B cell (primary cell): Measurements from ENCODE around the gene FXR1. TPM values are rescaled to one million over a fixed set of nuclear protein-coding genes. Genes with fewer than 3 reads are reported as not detected.

Source experiments
- ATAC-seq: fragments of 200-7000 bp; cut with Tn5 transposase; one replicate; pipeline ENCODE4 v1.10.0; 2021; ENCODE audit warnings: low read depth, mild to moderate bottlenecking, moderate number of reproducible peaks, moderate library complexity
- CTCF ChIA-PET: fragments of 350-600 bp; sonication (Branson Sonifier 250); formaldehyde crosslinking; loops from one replicate; lab custom pipeline; 2021; ENCODE audit warnings: antibody characterized with exemption, inconsistent platforms; lab: Charles Lee
- POLR2A ChIA-PET: fragments of 350-600 bp; sonication (Branson Sonifier 250); formaldehyde crosslinking; loops from one replicate; lab custom pipeline; 2021; ENCODE audit warnings: antibody characterized with exemption; lab: Charles Lee
- DNase-seq: peaks from one replicate; pipeline ENCODE4 v3.0.0; 2013
- H2AFZ ChIP-seq: 2 replicates; pipeline ENCODE4 v1.6.1; 2012; ENCODE audit warnings: mild to moderate bottlenecking, low read depth, low read length; ENCODE audit not compliant: insufficient read depth, poor library complexity, severe bottlenecking
- H3K27ac ChIP-seq, 2 donors: 1 replicate in 1 of 2; 2 replicates in 1 of 2; pipeline ENCODE4 v1.5.1; 2012 to 2013; ENCODE audit warnings: low read length in 2 of 2, mild to moderate bottlenecking in 2 of 2, moderate library complexity in 1 of 2
- H3K27me3 ChIP-seq, 4 experiments: fragments of 200-600 bp in 1 of 4; sonication (generic) in 1 of 4; replicated peaks in 1 of 4; 1 replicate in 2 of 4; 2 replicates in 2 of 4; pipeline versions ENCODE4 v1.6.1 to v1.7.0; 2013 to 2016; ENCODE audit warnings: low read length in 3 of 4, mild to moderate bottlenecking in 2 of 4, mixed read lengths in 1 of 4, moderate library complexity in 1 of 4; ENCODE audit not compliant: insufficient read depth in 4 of 4, control insufficient read depth in 3 of 4; ENCODE audit errors: control extremely low read depth in 1 of 4
- H3K36me3 ChIP-seq, 2 experiments: replicated peaks in 1 of 2; 1 replicate in 1 of 2; 2 replicates in 1 of 2; pipeline versions ENCODE4 v1.6.1 to v1.7.1; 2013; ENCODE audit warnings: low read length in 1 of 2; ENCODE audit not compliant: insufficient read depth in 2 of 2, control insufficient read depth in 1 of 2; ENCODE audit errors: control extremely low read depth in 1 of 2, extremely low read depth in 1 of 2
- H3K4me1 ChIP-seq, 2 donors: fragments of 200-600 bp in 1 of 2; sonication (generic) in 1 of 2; 1 replicate in 1 of 2; 2 replicates in 1 of 2; pipeline versions ENCODE4 v1.5.1 to v1.6.1; 2013 to 2017; ENCODE audit warnings: low read length in 2 of 2; ENCODE audit not compliant: control insufficient read depth in 2 of 2, insufficient read depth in 2 of 2
- H3K4me2 ChIP-seq: replicated peaks from 2 replicates; pipeline ENCODE3; 2012; ENCODE audit warnings: mild to moderate bottlenecking, low read depth, low read length; ENCODE audit not compliant: poor library complexity, severe bottlenecking
- H3K4me3 ChIP-seq, 5 experiments: fragments of 200-600 bp in 1 of 5; sonication (generic) in 1 of 5; 1 replicate in 3 of 5; 2 replicates in 2 of 5; pipeline versions ENCODE4 v1.5.1 to v1.7.0; 2011 to 2016; ENCODE audit warnings: low read length in 4 of 5, mild to moderate bottlenecking in 4 of 5, low read depth in 2 of 5, control low read depth in 1 of 5, moderate library complexity in 1 of 5; ENCODE audit not compliant: insufficient read depth in 1 of 5; ENCODE audit errors: control extremely low read depth in 1 of 5, extremely low read depth in 1 of 5
- H3K79me2 ChIP-seq: fragments of 200-600 bp; sonication (generic); one replicate; pipeline ENCODE4 v1.6.0; 2016; ENCODE audit warnings: low read length; ENCODE audit not compliant: control insufficient read depth, insufficient read depth
- H3K9ac ChIP-seq: fragments of 200-600 bp; sonication (generic); 2 replicates; pipeline ENCODE4 v1.6.1; 2017; ENCODE audit warnings: mild to moderate bottlenecking, low read length, moderate library complexity
- H3K9me3 ChIP-seq, 3 donors: one replicate each; pipeline versions ENCODE4 v1.6.1 to v1.7.1; 2013; ENCODE audit warnings: low read length in 2 of 3; ENCODE audit not compliant: control insufficient read depth in 2 of 3, insufficient read depth in 1 of 3; ENCODE audit errors: control extremely low read depth in 1 of 3
- H4K20me1 ChIP-seq: 2 replicates; pipeline ENCODE4 v1.6.0; 2012; ENCODE audit warnings: mild to moderate bottlenecking, low read length; ENCODE audit not compliant: insufficient read depth, control insufficient read depth, poor library complexity, severe bottlenecking
- H3K27ac Mint-ChIP-seq: one replicate; pipeline ENCODE4 v1.8.0; 2021; ENCODE audit warnings: mixed read lengths
- H3K27me3 Mint-ChIP-seq: one replicate; pipeline ENCODE4 v1.8.0; 2021; ENCODE audit warnings: mixed read lengths
- H3K4me1 Mint-ChIP-seq: one replicate; pipeline ENCODE4 v1.8.0; 2021; ENCODE audit warnings: mixed read lengths
- H3K4me3 Mint-ChIP-seq: one replicate; pipeline ENCODE4 v1.8.0; 2021; ENCODE audit warnings: mixed read lengths
- H3K9me3 Mint-ChIP-seq: one replicate; pipeline ENCODE4 v1.8.0; 2022; ENCODE audit warnings: mixed read lengths; ENCODE audit not compliant: insufficient read depth
- CTCF ChIP-seq: fragments of 200-600 bp; IDR thresholded peaks from one replicate; pipeline ENCODE4 v1.8.0; 2022; ENCODE audit warnings: antibody characterized with exemption, mild to moderate bottlenecking
- EZH2 ChIP-seq: IDR thresholded peaks from 2 replicates; pipeline ENCODE4 v1.6.1; 2012; ENCODE audit warnings: borderline replicate concordance, low read depth, mild to moderate bottlenecking, moderate library complexity, low read length; ENCODE audit not compliant: insufficient read depth, poor library complexity, severe bottlenecking
- WGBS: methylation state at CpG from one replicate; pipeline ENCODE4 v1.1.5; 2013; ENCODE audit warnings: missing lambda C conversion rate; ENCODE audit not compliant: insufficient coverage; 5-methylcytosine and 5-hydroxymethylcytosine counted together
- intact Hi-C: fragments of 100-400 bp; cut with micrococcal nuclease; formaldehyde crosslinking; loops from one replicate; pipeline ENCODE4 v1.10.0; 2022
- polyA plus RNA-seq: library from polyadenylated mRNA; depleted of rRNA; stranded (reverse); fragments of >200 nt; gene quantifications from 2 replicates; pipeline ENCODE4 v1.2.3, GENCODE V29; 2012
- total RNA-seq, 2 donors: library from RNA; stranded (reverse); fragments of 120-200 nt in 1 of 2; gene quantifications; 1 replicate in 1 of 2; 2 replicates in 1 of 2; pipeline versions ENCODE4 v1.2.3 to v1.2.4, GENCODE V29; 2013 to 2022

FXR1 gene
- total and polyA plus RNA-seq, 2 donors (not counting 1 experiment from before 2014, with no cell fraction given) = 43.4 to 144 TPM

- no peak overlapping the region for H3K27ac Mint-ChIP-seq
- Histone ChIP-seq H3K9ac (no peak overlapping the region), H3K4me1 (peaks cover 0 to 4% of the 10 kb centered on the region in 2 donors), H4K20me1 (peaks cover 83% of the 10 kb centered on the region), H3K4me3 (no peak overlapping the region), H3K36me3 (no peaks in the 10 kb centered on the region), H2AFZ (no peak overlapping the region), H3K4me2 (no peak overlapping the region), H3K9me3 (peaks cover 0 to 1% (median 0%) of the 10 kb centered on the region in 3 donors), H3K27me3 (no peaks in the 10 kb centered on the region), H3K27ac (no peak overlapping the region), H3K79me2 (peaks cover 98% of the 10 kb centered on the region)
- ChIA-PET POLR2A (no interaction called here), CTCF (no interaction called here)
- WGBS = 97% methylated on average over 4 of the region's 5 CpGs
- DNase-seq = no peak
- intact Hi-C loops = no loop called here
- ATAC-seq = no peak
- no peaks in the 10 kb centered on the region for H3K9me3 Mint-ChIP-seq
- H3K27me3 Mint-ChIP-seq = no peaks in the 10 kb centered on the region
- TF ChIP-seq EZH2 = no peak
- TF ChIP-seq CTCF = no peak
- peaks cover 47% of the 10 kb centered on the region for H3K4me1 Mint-ChIP-seq
- no peak overlapping the region for H3K4me3 Mint-ChIP-seq
Observed at GRCh38 chr3:180929376-180929775, 16.9 kb downstream of the FXR1 start.

- Histone ChIP-seq H3K4me2 (no peak overlapping the region), H3K27me3 (no peaks in the 10 kb centered on the region), H3K4me3 (no peak overlapping the region), H4K20me1 (peaks cover 71% of the 10 kb centered on the region), H2AFZ (no peak overlapping the region), H3K9me3 (peaks cover 0 to 1% (median 0%) of the 10 kb centered on the region in 3 donors), H3K36me3 (peaks cover 3 to 4% of the 10 kb centered on the region in 2 experiments), H3K79me2 (peaks cover 96% of the 10 kb centered on the region), H3K4me1 (peaks cover 0 to under 1% of the 10 kb centered on the region in 2 donors), H3K27ac (no peak overlapping the region), H3K9ac (no peak overlapping the region)
- ATAC-seq = no peak
- no peak for DNase-seq
- CTCF ChIA-PET = no interaction called here
- Mint-ChIP-seq H3K9me3 (no peaks in the 10 kb centered on the region), H3K4me1 (peaks cover 43% of the 10 kb centered on the region), H3K27ac (no peak overlapping the region), H3K4me3 (no peak overlapping the region), H3K27me3 (no peaks in the 10 kb centered on the region)
- TF ChIP-seq CTCF = no peak
- intact Hi-C loops = no loop called here
- POLR2A ChIA-PET = no interaction called here
- 100% methylated on average over 1 of the region's 4 CpGs for WGBS
Observed at GRCh38 chr3:180930526-180930925, 18.1 kb downstream of the FXR1 start.
